GM18520 (cell line): ENCODE data around the gene SERGEF.
"Not testable (repeated sequence)": the region's sequence is repeated elsewhere in the genome, so short reads cannot be mapped to it uniquely, and the experiment has no call there.

Experiments
- ATAC-seq: cut with Tn5 transposase; IDR thresholded peaks from one replicate; pipeline ENCODE4 v1.9.1; 2021; ENCODE audit not compliant: unreplicated experiment

Gene SERGEF

GRCh38 chr11:17914957-17915356, 97.9 kb downstream of the SERGEF start:
- ATAC-seq = no peak

DNA sequence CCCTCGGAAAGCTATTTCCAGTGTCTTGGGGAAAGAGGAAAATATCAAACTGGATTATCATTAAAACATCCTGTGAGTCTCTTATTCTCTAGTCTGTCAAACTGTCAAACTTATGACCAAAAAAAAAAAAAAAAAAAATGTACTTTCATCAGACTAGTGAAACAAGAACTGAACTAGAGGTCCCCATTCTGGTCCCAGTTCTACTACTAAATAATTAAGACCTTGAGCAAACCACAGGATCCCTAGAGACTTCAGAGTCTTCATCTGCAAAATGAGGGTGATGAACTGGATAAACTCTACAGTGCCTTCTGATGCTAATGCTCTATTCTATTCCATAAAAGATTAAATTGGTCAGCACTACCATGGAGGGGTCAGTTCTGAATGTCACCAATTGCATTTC, 105.8 kb downstream of the SERGEF start:
- no peak for ATAC-seq

- ATAC-seq = no peak
These were observed 106.4 kb downstream of the SERGEF start for GRCh38 chr11:17906436-17906835.

DNA sequence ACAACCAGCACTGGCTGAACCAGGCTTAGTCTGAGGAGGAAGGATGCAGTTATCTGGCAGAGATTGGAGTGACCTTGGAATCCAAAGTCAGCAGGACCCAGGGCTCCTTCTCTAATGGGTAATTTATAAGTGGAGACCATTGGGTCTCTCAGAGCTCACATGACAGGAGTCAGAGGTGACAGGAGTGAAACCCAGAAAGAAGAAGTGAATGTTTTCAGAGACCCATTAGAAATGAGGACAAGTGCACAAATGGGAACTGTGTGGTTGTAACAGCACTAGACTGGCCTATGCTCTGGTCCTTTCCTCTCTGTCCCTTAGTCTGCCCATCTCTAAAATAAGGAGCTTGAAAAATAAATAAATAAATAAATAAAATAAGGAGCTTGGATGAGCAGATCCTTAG, 107.4 kb downstream of the SERGEF start:
- ATAC-seq = no peak

DNA sequence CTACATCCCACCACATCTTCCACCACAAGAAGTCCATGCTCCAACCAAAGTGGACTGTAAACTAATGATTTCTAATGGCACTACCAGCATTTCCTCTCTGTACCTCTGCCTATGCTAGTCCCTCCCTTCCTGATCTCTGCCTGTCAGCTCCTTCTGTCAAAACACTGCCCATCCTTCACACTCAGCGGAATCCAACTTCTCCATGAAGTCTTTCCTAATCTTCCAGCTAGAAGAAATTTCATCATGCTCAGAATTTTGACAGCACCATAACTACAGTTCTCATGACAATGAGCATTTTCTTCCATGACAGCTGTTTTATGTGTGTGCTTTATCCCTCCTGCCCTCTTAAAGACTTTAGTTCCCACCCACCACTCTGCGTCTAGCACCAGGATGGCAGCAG, 111.4 kb downstream of the SERGEF start:
- ATAC-seq = no peak

DNA sequence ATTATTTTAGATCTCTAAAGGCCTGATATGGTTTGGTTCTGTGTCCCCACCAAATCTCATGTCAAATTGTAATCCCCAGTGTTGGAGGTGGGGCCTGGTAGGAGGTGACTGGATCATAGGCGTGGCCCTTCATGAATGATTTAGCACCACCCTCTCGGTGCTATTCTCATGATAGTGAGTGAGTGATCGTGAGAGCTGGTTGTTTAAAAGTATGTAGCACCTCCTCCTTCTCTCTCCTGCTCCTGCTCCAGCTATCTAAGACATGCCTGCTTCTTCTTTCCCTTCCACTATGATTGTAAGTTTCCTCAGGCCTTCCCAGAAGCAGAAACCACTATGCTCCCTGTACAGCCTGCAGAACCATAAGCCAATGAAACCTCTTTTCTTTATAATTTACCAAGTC, 114.1 kb downstream of the SERGEF start:
- no peak for ATAC-seq

GRCh38 chr11:17898071-17898470, 114.8 kb downstream of the SERGEF start:
- ATAC-seq = no peak

- ATAC-seq = no peak
These were observed 115.4 kb downstream of the SERGEF start for GRCh38 chr11:17897495-17897894.

DNA sequence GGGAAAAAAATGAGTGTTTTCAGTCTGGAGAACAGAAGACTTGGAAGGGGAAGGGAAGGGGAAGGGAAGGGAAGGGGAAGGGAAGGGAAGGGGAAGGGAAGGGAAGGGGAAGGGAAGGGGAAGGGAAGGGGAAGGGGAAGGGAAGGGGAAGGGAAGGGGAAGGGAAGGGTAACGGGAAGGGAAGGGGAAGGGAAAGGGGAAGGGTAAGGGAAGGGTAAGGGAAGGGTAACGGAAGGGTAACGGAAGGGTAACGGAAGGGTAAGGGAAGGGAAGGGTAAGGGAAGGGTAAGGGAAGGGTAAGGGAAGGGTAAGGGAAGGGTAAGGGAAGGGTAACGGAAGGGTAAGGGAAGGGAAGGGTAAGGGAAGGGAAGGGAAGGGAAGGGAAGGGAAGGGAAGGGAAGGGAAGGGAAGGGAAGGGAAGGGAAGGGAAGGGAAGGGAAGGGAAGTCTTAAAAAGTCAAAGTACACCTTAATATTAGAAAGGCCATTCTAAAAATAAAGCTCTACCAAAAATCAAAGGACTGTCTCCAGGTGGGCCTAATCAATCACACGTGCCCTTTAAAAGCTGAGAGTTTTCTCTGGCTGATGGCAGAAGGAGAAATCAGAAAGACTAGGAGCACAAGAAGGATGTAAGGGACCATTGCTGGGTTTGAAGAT, 116.2 kb downstream of the SERGEF start:
- ATAC-seq = not testable (repeated sequence)

- ATAC-seq = no peak
These were observed 117.8 kb downstream of the SERGEF start for GRCh38 chr11:17894929-17895658.

DNA sequence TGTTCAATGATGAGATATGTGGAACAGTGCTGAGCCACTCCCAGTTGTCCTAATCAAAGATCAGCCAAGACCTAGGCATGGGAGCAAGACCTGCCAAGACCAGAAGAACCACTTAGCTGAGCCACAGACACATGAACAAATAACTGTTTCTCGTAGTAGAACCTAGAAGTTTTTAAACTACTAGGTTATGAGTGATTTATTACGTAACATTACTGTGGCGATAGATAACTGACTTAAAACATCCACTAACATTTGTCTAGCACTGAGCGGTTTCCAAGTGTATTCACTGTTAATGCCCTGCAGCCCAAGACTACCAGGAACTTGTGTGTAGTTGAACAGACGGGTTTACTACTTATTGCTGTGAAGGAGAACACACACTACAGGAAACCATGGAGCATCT, 120.4 kb downstream of the SERGEF start:
- no peak for ATAC-seq

GRCh38 chr11:17890325-17890724, 122.5 kb downstream of the SERGEF start:
- no peak for ATAC-seq

DNA sequence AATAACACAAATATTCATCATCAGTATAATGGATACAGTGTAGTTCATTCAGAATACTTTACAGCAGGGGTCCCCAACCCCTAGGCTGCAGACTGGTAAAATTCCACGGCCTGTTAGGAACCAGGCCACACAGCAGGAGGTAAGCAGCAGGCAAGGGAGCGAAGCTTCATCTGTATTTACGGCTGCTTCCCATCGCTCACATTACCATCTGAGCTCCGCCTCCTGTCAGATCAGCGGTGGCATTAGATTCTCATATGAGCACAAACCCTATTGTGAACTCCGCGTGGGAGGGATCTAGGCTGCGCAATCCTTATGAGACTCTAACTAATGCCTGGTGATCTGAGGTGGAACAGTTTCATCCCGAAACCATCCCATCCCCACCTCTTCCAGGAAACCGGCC, 125.1 kb downstream of the SERGEF start:
- no peak for ATAC-seq

DNA sequence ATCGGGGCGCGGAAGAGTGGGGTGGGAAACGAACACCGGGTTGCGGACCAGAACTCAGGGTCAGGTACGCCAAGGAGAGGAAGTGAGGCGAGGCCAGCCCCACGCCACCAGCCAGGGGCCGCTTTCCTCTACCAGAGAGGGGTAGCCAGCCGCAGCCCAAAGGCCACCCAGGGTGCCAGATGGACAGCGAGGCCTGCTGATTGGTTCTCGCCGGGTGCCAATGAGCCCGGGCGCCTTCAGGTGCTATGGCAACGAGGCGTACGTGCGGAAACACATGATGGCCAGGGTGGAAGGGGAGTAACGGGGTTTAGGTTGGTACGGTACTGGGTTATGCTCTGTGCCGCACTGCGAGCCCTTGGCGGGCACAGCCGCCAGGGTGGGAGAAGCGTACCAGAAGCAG, 128.9 kb downstream of the SERGEF start:
- no peak for ATAC-seq

GRCh38 chr11:17883057-17883456, 129.8 kb downstream of the SERGEF start:
- ATAC-seq = no peak

GRCh38 chr11:17878743-17879142, 134.1 kb downstream of the SERGEF start:
- ATAC-seq = no peak

DNA sequence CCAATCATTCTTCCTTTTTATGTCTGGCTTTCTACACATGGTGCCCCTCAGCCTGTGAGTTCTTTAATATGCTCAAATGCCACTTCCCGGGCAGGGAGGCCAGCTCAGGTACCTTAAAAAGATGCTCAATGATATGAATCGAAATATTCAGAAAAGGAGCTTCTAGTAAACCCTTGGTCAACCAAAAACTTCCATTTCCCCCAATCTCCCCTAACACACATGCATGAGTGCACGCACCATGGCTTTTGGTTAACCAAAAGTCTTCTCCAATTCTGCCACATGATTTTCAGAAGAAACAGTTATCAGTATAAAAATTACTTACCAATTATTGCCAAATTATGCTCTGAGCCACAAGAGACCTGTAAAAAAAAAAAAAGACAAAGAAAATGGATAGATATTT, 135.0 kb downstream of the SERGEF start:
- no peak for ATAC-seq

DNA sequence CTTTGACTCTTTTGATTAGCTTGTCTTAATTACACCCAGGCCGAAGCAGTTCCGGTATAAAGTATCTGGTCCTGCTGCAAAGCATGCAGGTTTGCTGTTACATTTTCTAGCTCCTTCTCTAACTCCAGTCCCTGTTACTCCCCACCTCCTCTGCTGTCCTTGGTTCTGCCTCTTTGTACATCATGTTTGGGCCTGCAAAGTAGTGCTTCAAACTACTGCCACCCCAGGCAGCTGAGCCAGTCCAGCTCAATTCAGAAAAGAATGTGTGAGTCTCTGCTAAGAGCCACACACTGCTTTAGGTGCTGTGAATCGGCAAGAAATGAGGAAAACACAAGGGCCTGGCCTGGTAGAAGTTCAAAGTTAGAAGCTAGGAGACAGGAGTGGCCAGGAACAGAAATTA, 136.0 kb downstream of the SERGEF start:
- ATAC-seq = no peak

DNA sequence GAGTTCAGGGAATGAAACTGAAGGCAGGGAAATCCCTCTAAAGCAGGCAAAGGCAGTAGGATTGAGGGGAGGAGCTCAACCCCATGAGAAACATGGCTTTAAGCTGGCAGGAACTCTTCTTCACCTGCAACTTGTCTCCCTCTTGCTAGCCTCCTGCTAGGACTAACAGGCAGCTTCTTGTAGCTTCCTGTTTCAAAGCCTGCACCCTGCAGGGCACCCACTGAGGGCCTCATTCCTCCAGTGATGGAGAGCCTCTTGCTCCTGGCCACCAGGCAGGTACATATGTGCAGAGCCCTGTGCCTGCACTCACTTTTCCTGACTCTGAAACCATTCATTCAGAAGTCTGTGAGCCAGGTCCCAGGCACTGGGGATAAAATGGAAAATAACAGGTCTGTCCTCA, 137.0 kb downstream of the SERGEF start:
- no peak for ATAC-seq

DNA sequence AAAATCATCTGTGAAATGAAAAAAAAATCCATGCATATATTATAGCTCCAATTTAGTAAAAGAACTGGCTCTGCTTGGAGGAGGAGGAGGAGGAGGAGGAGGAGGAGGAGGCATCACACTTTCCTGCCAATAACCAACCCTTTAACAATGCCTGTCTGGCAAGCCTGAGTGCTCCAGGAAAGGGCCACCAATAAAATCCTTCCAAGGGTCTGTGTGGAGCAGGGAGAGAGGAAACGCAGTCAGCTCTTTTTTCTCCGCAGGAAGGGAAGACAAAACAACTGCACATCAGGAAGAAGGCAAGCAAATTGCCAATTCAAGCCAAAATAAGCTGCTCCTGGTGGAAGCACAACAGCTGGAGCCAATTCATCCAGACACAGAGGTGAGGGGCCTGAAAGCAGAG, 139.3 kb downstream of the SERGEF start:
- no peak for ATAC-seq

GRCh38 chr11:17868398-17868797, 144.4 kb downstream of the SERGEF start:
- not testable (repeated sequence) for ATAC-seq

DNA sequence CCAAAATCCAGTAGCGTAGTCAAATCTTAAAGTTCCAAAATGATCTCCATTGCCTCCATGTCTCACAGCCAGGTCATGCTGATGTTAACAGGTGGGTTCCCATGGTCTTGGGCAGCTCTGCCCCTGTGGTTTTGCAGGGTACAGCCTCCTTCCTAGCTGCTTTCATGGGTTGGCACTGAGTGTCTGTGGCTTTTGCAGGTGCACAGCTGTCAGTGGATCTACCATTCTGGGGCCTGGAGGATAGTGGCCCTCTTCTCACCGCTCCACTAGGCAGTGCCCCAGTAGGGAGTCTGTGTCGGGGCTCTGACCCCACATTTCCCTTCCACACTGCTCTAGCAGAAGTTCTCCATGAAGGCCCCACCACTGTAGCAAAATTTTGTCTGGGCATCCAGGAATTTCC, 145.5 kb downstream of the SERGEF start:
- no peak for ATAC-seq
